AG09309 (cell line): ENCODE measurements around the gene SEMA6D.

Source experiments
- DNase-seq: peaks from one replicate; pipeline ENCODE4 v3.0.0-alpha.2; 2010; ENCODE audit warnings: low read depth
- H3K4me3 ChIP-seq: 2 replicates; pipeline ENCODE4 v1.5.1; 2011; ENCODE audit warnings: mild to moderate bottlenecking, low read depth, low read length, moderate library complexity; ENCODE audit not compliant: control insufficient read depth
- CTCF ChIP-seq: IDR thresholded peaks from 2 replicates; pipeline ENCODE4 v1.5.1; 2011; ENCODE audit warnings: mild to moderate bottlenecking, low read depth, low read length, inconsistent platforms; ENCODE audit not compliant: insufficient read depth, control insufficient read depth; ENCODE audit errors: missing control alignments

The SEMA6D gene

GRCh38 chr15:47717036-47717612 lies at the start of gene SEMA6D:
Gene SEMA6D, plus strand, starts transcription at chr15:47717505. Its CDS starts 42,294 bp downstream, at chr15:47759799.
- DNase-seq: peak; percentile 25
- H3K4me3 ChIP-seq: peak within 1 kb of the TSS; percentile 61
- TF ChIP-seq CTCF: peak; percentile 13

GRCh38 chr15:47669221-47669620 lies 48.1 kb upstream of the SEMA6D start:
- no peak overlapping the region for H3K4me3 ChIP-seq
- TF ChIP-seq CTCF: no peak
- DNase-seq: no peak

- no peak overlapping the region for H3K4me3 ChIP-seq
- no peak for TF ChIP-seq CTCF
- DNase-seq: no peak
These were observed 46.9 kb upstream of the SEMA6D start for GRCh38 chr15:47670365-47670764.

- TF ChIP-seq CTCF: no peak
- no peak overlapping the region for H3K4me3 ChIP-seq
- no peak for DNase-seq
These were observed 44.0 kb upstream of the SEMA6D start for GRCh38 chr15:47673232-47673761.

GRCh38 chr15:47674586-47675232 lies 42.6 kb upstream of the SEMA6D start:
- no peak for TF ChIP-seq CTCF
- H3K4me3 ChIP-seq: no peak overlapping the region
- no peak for DNase-seq

- no peak for DNase-seq
- H3K4me3 ChIP-seq: no peak overlapping the region
- no peak for TF ChIP-seq CTCF
These were observed 41.6 kb upstream of the SEMA6D start for GRCh38 chr15:47675735-47676134.
